Erythroblast (primary cell): Measurements from ENCODE around the gene OPRD1.

ENCODE experiments used
- DNase-seq, 2 experiments: peaks; one replicate each; lab custom pipeline; 2025; lab: John Stamatoyannopoulos, UW
- GATA1 ChIP-seq: IDR thresholded peaks from 2 replicates; pipeline ENCODE4 v1.6.1; 2011; ENCODE audit warnings: low read depth, mild to moderate bottlenecking, control low read depth, low read length, moderate library complexity
- POLR2A ChIP-seq: IDR thresholded peaks from 2 replicates; pipeline ENCODE4 v1.6.1; 2011; ENCODE audit warnings: mild to moderate bottlenecking, low read length

OPRD1 gene

GRCh38 chr1:28909198-28909597 is 97.2 kb downstream of the OPRD1 start:
- DNase-seq, result no peak
- no peak for TF ChIP-seq GATA1
- no peak for TF ChIP-seq POLR2A

GRCh38 chr1:28910379-28911115 is 98.6 kb downstream of the OPRD1 start:
- no peak for TF ChIP-seq GATA1
- no peak for TF ChIP-seq POLR2A
- no peak for DNase-seq

GRCh38 chr1:28913786-28914227 is 101.8 kb downstream of the OPRD1 start:
- TF ChIP-seq POLR2A (no peak), GATA1 (no peak)
- no peak for DNase-seq

GRCh38 chr1:28914228-28915030 is 102.5 kb downstream of the OPRD1 start, which contains the start of gene EPB41:
EPB41 (plus strand) TSS chr1:28914569; CDS start chr1:28987438, 72,869 bp downstream.
- DNase-seq, result peak in 1 of 2 experiments; percentile 89

GRCh38 chr1:28915031-28915895 is 103.3 kb downstream of the OPRD1 start:
- TF ChIP-seq GATA1, result no peak
- TF ChIP-seq POLR2A, result no peak
- DNase-seq, result peak in 1 of 2 experiments; percentile 59

More at GRCh38 chr1:28914228-28915030, 102.5 kb downstream of the OPRD1 start, which contains the start of gene EPB41:
- TF ChIP-seq POLR2A (no peak), GATA1 (no peak)

- DNase-seq, result peak in 1 of 2 experiments; percentile 32
Measured at GRCh38 chr1:28917757-28918118, 105.8 kb downstream of the OPRD1 start.

More at GRCh38 chr1:28917757-28918118, 105.8 kb downstream of the OPRD1 start:
- no peak for TF ChIP-seq GATA1
- no peak for TF ChIP-seq POLR2A
